ENCODE results near the gene MRPL53. TPM values are rescaled to one million over a fixed set of nuclear protein-coding genes. Genes with fewer than 3 reads are reported as not detected.
A peak's percentile ranks its signal among the peaks of the same experiment; 100 is the strongest.

The MRPL53 gene
- total and polyA plus RNA-seq, 9 of the 15 experiments (the other 6 are each of a cell fraction or from before 2014, with no cell fraction given): 11.5 to 87.9 (median 41.1) TPM

GRCh38 chr2:74502720-74503505 is 30.4 kb upstream of the MRPL53 start (continued):
- TF ChIP-seq USF2 (CRISPR knock-in tag; IDR thresholded peaks at IDR 0.05) (peak; percentile 58), ID3 (CRISPR knock-in tag; IDR thresholded peaks at IDR 0.05) (no peak), ID3 (tag; IDR thresholded peaks at IDR 0.05) (no peak; the same call in 1 of the 2 replicates), MEIS2 (IDR thresholded peaks at IDR 0.05; ENCODE audit: partially characterized antibody) (peak; percentile 92), ZNF586 (CRISPR knock-in tag; conservative IDR thresholded peaks at IDR 0.05) (no peak), JUNB (CRISPR knock-in tag; conservative IDR thresholded peaks at IDR 0.05) (peak; percentile 66; the same call in 1 of the 2 replicates), ATF3 (IDR thresholded peaks at IDR 0.05) (peak; percentile 96), ATF3 (CRISPR knock-in tag; conservative IDR thresholded peaks at IDR 0.05) (peak; percentile 90), ZC3H4 (CRISPR knock-in tag; IDR thresholded peaks at IDR 0.05; ENCODE audit: borderline replicate concordance) (peak; percentile 23; the same call in 1 of the 2 replicates), KLF13 (tag; IDR thresholded peaks at IDR 0.05; ENCODE audit: borderline replicate concordance, low read depth) (no peak), PKNOX1 (IDR thresholded peaks at IDR 0.05) (peak; percentile 67), TCF7L2 (IDR thresholded peaks at IDR 0.05; ENCODE audit: low read depth, low read length) (0 out of 2 replicates have a peak, but pooled peaks have one; percentile 7), ZNF134 (CRISPR knock-in tag; conservative IDR thresholded peaks at IDR 0.05) (no peak), RBM22 (IDR thresholded peaks at IDR 0.05; ENCODE audit: low read depth, low read length, poor library complexity, severe bottlenecking) (peak; percentile 40), EHMT2 (IDR thresholded peaks at IDR 0.05) (no peak), ARID3A (IDR thresholded peaks at IDR 0.05; ENCODE audit: borderline replicate concordance, low read depth, low read length) (no peak), MNT (conservative IDR thresholded peaks at IDR 0.05) (peak in 1 of 2 experiments; percentile 60; a peak in 3 of 4 replicates), BCOR (IDR thresholded peaks at IDR 0.05) (peak; percentile 67)
- TF ChIP-seq, protein P1, sequence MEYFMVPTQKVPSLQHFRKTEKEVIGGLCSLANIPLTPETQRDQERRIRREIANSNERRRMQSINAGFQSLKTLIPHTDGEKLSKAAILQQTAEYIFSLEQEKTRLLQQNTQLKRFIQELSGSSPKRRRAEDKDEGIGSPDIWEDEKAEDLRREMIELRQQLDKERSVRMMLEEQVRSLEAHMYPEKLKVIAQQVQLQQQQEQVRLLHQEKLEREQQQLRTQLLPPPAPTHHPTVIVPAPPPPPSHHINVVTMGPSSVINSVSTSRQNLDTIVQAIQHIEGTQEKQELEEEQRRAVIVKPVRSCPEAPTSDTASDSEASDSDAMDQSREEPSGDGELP (CRISPR knock-in tag; IDR thresholded peaks at IDR 0.05; ENCODE audit: borderline replicate concordance): peak; percentile 81
